Progenitor cell of endocrine pancreas (in vitro differentiated cells): ENCODE results near the gene ATF4. TPM values are rescaled to one million over a fixed set of nuclear protein-coding genes. Genes with fewer than 3 reads are reported as not detected.

Source experiments
- DNase-seq: peaks from one replicate; pipeline ENCODE4 v3.0.0; 2021; ENCODE audit warnings: low spot score; ENCODE audit not compliant: unreplicated experiment
- H3K27ac Mint-ChIP-seq: 2 replicates; pipeline ENCODE4 v1.8.0; 2021; ENCODE audit warnings: mild to moderate bottlenecking, moderate library complexity, mixed read lengths
- H3K27me3 Mint-ChIP-seq: 2 replicates; pipeline ENCODE4 v1.8.0; 2021; ENCODE audit warnings: mixed read lengths
- H3K36me3 Mint-ChIP-seq: 2 replicates; pipeline ENCODE4 v1.8.0; 2022; ENCODE audit warnings: mixed read lengths; ENCODE audit not compliant: insufficient read depth
- H3K4me1 Mint-ChIP-seq: 2 replicates; pipeline ENCODE4 v1.8.0; 2021; ENCODE audit warnings: low read depth, mixed read lengths
- H3K4me3 Mint-ChIP-seq: 2 replicates; pipeline ENCODE4 v1.8.0; 2021; ENCODE audit warnings: low read depth, mild to moderate bottlenecking, moderate library complexity, mixed read lengths
- H3K9me3 Mint-ChIP-seq: 2 replicates; pipeline ENCODE4 v1.8.0; 2021; ENCODE audit warnings: low read depth, mixed read lengths
- CTCF ChIP-seq: fragments of 200-600 bp; sonication (generic); IDR thresholded peaks from one replicate; pipeline ENCODE4 v1.5.0; 2021; ENCODE audit warnings: antibody characterized with exemption, mild to moderate bottlenecking; ENCODE audit not compliant: unreplicated experiment
- total RNA-seq: library from RNA; stranded (reverse); gene quantifications from 2 replicates; pipeline ENCODE4 v1.2.1, GENCODE V29; 2021

The ATF4 gene
- total RNA-seq, 1 donor from 2014 or later = 332 TPM

- H3K9me3 Mint-ChIP-seq = no peaks in the 10 kb centered on the region
- H3K36me3 Mint-ChIP-seq = no peaks in the 10 kb centered on the region
- no peak overlapping the region for H3K27ac Mint-ChIP-seq
- H3K4me1 Mint-ChIP-seq = peaks cover under 1% of the 10 kb centered on the region
- TF ChIP-seq CTCF = no peak
- no peak for DNase-seq
- no peaks in the 10 kb centered on the region for H3K27me3 Mint-ChIP-seq
- H3K4me3 Mint-ChIP-seq = no peak overlapping the region
Observed at GRCh38 chr22:39493759-39494158, 26.6 kb upstream of the ATF4 start.

- no peak overlapping the region for H3K4me3 Mint-ChIP-seq
- TF ChIP-seq CTCF = no peak
- H3K4me1 Mint-ChIP-seq = peaks cover 6% of the 10 kb centered on the region
- no peak overlapping the region for H3K27ac Mint-ChIP-seq
- no peaks in the 10 kb centered on the region for H3K9me3 Mint-ChIP-seq
- no peaks in the 10 kb centered on the region for H3K36me3 Mint-ChIP-seq
- DNase-seq = no peak
- no peaks in the 10 kb centered on the region for H3K27me3 Mint-ChIP-seq
Observed at GRCh38 chr22:39494471-39495120, 25.8 kb upstream of the ATF4 start.

- DNase-seq = no peak
- peak overlapping the region; percentile 45 for H3K27ac Mint-ChIP-seq
- no peaks in the 10 kb centered on the region for H3K36me3 Mint-ChIP-seq
- peaks cover 6% of the 10 kb centered on the region for H3K4me1 Mint-ChIP-seq
- TF ChIP-seq CTCF = peak; percentile 71
- no peak overlapping the region for H3K4me3 Mint-ChIP-seq
- H3K27me3 Mint-ChIP-seq = no peaks in the 10 kb centered on the region
- H3K9me3 Mint-ChIP-seq = no peaks in the 10 kb centered on the region
Observed at GRCh38 chr22:39496131-39496838, 24.1 kb upstream of the ATF4 start.

GRCh38 chr22:39497429-39497828 is 22.9 kb upstream of the ATF4 start:
- Mint-ChIP-seq H3K4me1 (peaks cover 12% of the 10 kb centered on the region), H3K4me3 (no peak overlapping the region), H3K9me3 (no peaks in the 10 kb centered on the region), H3K27ac (no peak overlapping the region), H3K27me3 (no peaks in the 10 kb centered on the region), H3K36me3 (no peaks in the 10 kb centered on the region)
- DNase-seq = no peak
- TF ChIP-seq CTCF = no peak

- Mint-ChIP-seq H3K36me3 (no peaks in the 10 kb centered on the region), H3K4me3 (no peak overlapping the region), H3K4me1 (peaks cover 17% of the 10 kb centered on the region), H3K27ac (no peak overlapping the region), H3K27me3 (no peaks in the 10 kb centered on the region), H3K9me3 (no peaks in the 10 kb centered on the region)
- no peak for TF ChIP-seq CTCF
- DNase-seq = no peak
Observed at GRCh38 chr22:39498368-39498767, 22.0 kb upstream of the ATF4 start.
